Naive thymus-derived CD8-positive, alpha-beta T cell (primary cell): ENCODE results near the gene KRTAP19-8. TPM values are rescaled to one million over a fixed set of nuclear protein-coding genes. Genes with fewer than 3 reads are reported as not detected.

Experiments
- ATAC-seq, 2 donors: fragments of 150-1000 bp; cut with Tn5 transposase in 1 of 2; sonication (Bioruptor Pico), chemical (Tn5 transposase) in 1 of 2; 1 replicate in 1 of 2; 2 replicates in 1 of 2; pipeline ENCODE4 v1.10.0; 2021; ENCODE audit warnings: mild to moderate bottlenecking in 2 of 2, moderate library complexity in 2 of 2
- POLR2A ChIA-PET: fragments of 350-600 bp; sonication (Branson Sonifier 250); formaldehyde crosslinking; loops from one replicate; lab custom pipeline; 2021; ENCODE audit warnings: antibody characterized with exemption; lab: Charles Lee
- DNase-seq, 10 donors: peaks; one replicate each; pipeline versions ENCODE4 v3.0.0 to v3.0.0-alpha.2; 2020 to 2022
- H3K27ac Mint-ChIP-seq, 10 donors: one replicate each; pipeline ENCODE4 v1.8.0; 2020 to 2022; ENCODE audit warnings: mild to moderate bottlenecking in 10 of 10, mixed read lengths in 10 of 10, moderate library complexity in 4 of 10, inconsistent platforms in 1 of 10
- H3K27me3 Mint-ChIP-seq, 5 donors: one replicate each; pipeline ENCODE4 v1.8.0; 2021 to 2022; ENCODE audit warnings: mixed read lengths in 5 of 5
- H3K36me3 Mint-ChIP-seq, 3 donors: one replicate each; pipeline ENCODE4 v1.8.0; 2020 to 2022; ENCODE audit warnings: mixed read lengths in 3 of 3, mild to moderate bottlenecking in 2 of 3, inconsistent platforms in 1 of 3
- H3K4me1 Mint-ChIP-seq, 4 donors: one replicate each; pipeline ENCODE4 v1.8.0; 2021 to 2022; ENCODE audit warnings: mixed read lengths in 4 of 4
- H3K4me3 Mint-ChIP-seq, 10 donors: one replicate each; pipeline ENCODE4 v1.8.0; 2020 to 2022; ENCODE audit warnings: mild to moderate bottlenecking in 10 of 10, mixed read lengths in 10 of 10, moderate library complexity in 6 of 10, inconsistent platforms in 1 of 10
- H3K9me3 Mint-ChIP-seq, 9 donors: one replicate each; pipeline ENCODE4 v1.8.0; 2020 to 2022; ENCODE audit warnings: mixed read lengths in 9 of 9, mild to moderate bottlenecking in 3 of 9, inconsistent platforms in 1 of 9, moderate library complexity in 1 of 9
- polyA plus RNA-seq, 3 donors: library from polyadenylated mRNA; unstranded; fragments of 300-500 nt; fragmentation: Illumina TruSeq; gene quantifications; one replicate each; pipeline ENCODE4 v1.2.3, GENCODE V29; 2021
- total RNA-seq, 8 experiments: library from RNA in 2 of 8; stranded (reverse) in 2 of 8; gene quantifications; one replicate each; pipeline ENCODE4 v1.2.3 and lab custom pipeline; 2021 to 2026

Gene KRTAP19-8
- total and polyA plus RNA-seq, 5 experiments from 2014 or later = not detected

GRCh38 chr21:31042080-31042464 is 3.8 kb upstream of the KRTAP19-8 start:
- no peaks in the 10 kb centered on the region for H3K9me3 Mint-ChIP-seq
- peaks cover 0 to 1% (median 0%) of the 10 kb centered on the region in 3 donors for H3K36me3 Mint-ChIP-seq
- H3K4me3 Mint-ChIP-seq = no peak overlapping the region
- H3K27me3 Mint-ChIP-seq = peaks cover 3 to 29% (median 17%) of the 10 kb centered on the region in 5 donors
- no peak overlapping the region for H3K27ac Mint-ChIP-seq
- no peaks in the 10 kb centered on the region for H3K4me1 Mint-ChIP-seq
- DNase-seq (no peak), ATAC-seq (no peak)
- POLR2A ChIA-PET = no interaction called here

- DNase-seq = no peak
- no peak overlapping the region for H3K4me3 Mint-ChIP-seq
- POLR2A ChIA-PET = no interaction called here
- H3K27ac Mint-ChIP-seq = no peak overlapping the region
- peaks cover 3 to 28% (median 16%) of the 10 kb centered on the region in 5 donors for H3K27me3 Mint-ChIP-seq
- no peak for ATAC-seq
- no peaks in the 10 kb centered on the region for H3K4me1 Mint-ChIP-seq
- H3K9me3 Mint-ChIP-seq = no peaks in the 10 kb centered on the region
- peaks cover 0 to 1% (median 0%) of the 10 kb centered on the region in 3 donors for H3K36me3 Mint-ChIP-seq
Measured at GRCh38 chr21:31041295-31042079, 3.2 kb upstream of the KRTAP19-8 start.

- H3K4me1 Mint-ChIP-seq = no peaks in the 10 kb centered on the region
- H3K27me3 Mint-ChIP-seq = peaks cover 8 to 34% (median 18%) of the 10 kb centered on the region in 5 donors
- DNase-seq (no peak), ATAC-seq (no peak)
- H3K4me3 Mint-ChIP-seq = no peak overlapping the region
- H3K27ac Mint-ChIP-seq = no peak overlapping the region
- POLR2A ChIA-PET = no interaction called here
- no peaks in the 10 kb centered on the region for H3K36me3 Mint-ChIP-seq
- H3K9me3 Mint-ChIP-seq = peaks cover 0 to 7% (median 0%) of the 10 kb centered on the region in 9 donors
Measured at GRCh38 chr21:31034378-31034777, 3.9 kb downstream of the KRTAP19-8 start.

- H3K9me3 Mint-ChIP-seq = peaks cover 0 to 7% (median 0%) of the 10 kb centered on the region in 9 donors
- no peaks in the 10 kb centered on the region for H3K4me1 Mint-ChIP-seq
- H3K27ac Mint-ChIP-seq = no peak overlapping the region
- H3K4me3 Mint-ChIP-seq = no peak overlapping the region
- DNase-seq (no peak), ATAC-seq (no peak)
- H3K36me3 Mint-ChIP-seq = no peaks in the 10 kb centered on the region
- peaks cover 3 to 15% (median 9%) of the 10 kb centered on the region in 5 donors for H3K27me3 Mint-ChIP-seq
- POLR2A ChIA-PET = no interaction called here
Measured at GRCh38 chr21:31030367-31031106, 7.7 kb downstream of the KRTAP19-8 start.

GRCh38 chr21:31023680-31024079 is 14.6 kb downstream of the KRTAP19-8 start:
- POLR2A ChIA-PET = no interaction called here
- Mint-ChIP-seq H3K9me3 (no peaks in the 10 kb centered on the region), H3K27me3 (peaks cover 24 to 51% (median 36%) of the 10 kb centered on the region in 5 donors), H3K27ac (no peak overlapping the region), H3K4me3 (no peak overlapping the region), H3K36me3 (no peaks in the 10 kb centered on the region), H3K4me1 (no peaks in the 10 kb centered on the region)
- ATAC-seq (no peak), DNase-seq (no peak)

GRCh38 chr21:31022306-31022705 is 16.0 kb downstream of the KRTAP19-8 start:
- no peak overlapping the region for H3K27ac Mint-ChIP-seq
- no peak overlapping the region for H3K4me3 Mint-ChIP-seq
- POLR2A ChIA-PET = no interaction called here

GRCh38 chr21:31018232-31018631 is 20.0 kb downstream of the KRTAP19-8 start:
- Mint-ChIP-seq H3K4me3 (no peak overlapping the region), H3K27me3 (peaks cover 9 to 29% (median 26%) of the 10 kb centered on the region in 5 donors), H3K4me1 (peaks cover 1 to 6% (median 2%) of the 10 kb centered on the region in 4 donors), H3K9me3 (no peaks in the 10 kb centered on the region), H3K27ac (no peak overlapping the region), H3K36me3 (peaks cover 0 to 3% (median 0%) of the 10 kb centered on the region in 3 donors)
- ATAC-seq (no peak), DNase-seq (no peak)
- POLR2A ChIA-PET = no interaction called here

More at GRCh38 chr21:31022306-31022705, 16.0 kb downstream of the KRTAP19-8 start:
- DNase-seq = no peak
- H3K36me3 Mint-ChIP-seq = peaks cover 0 to under 1% (median 0%) of the 10 kb centered on the region in 3 donors
- no peaks in the 10 kb centered on the region for H3K9me3 Mint-ChIP-seq
- no peak for ATAC-seq
- no peaks in the 10 kb centered on the region for H3K4me1 Mint-ChIP-seq
- H3K27me3 Mint-ChIP-seq = peaks cover 24 to 51% (median 36%) of the 10 kb centered on the region in 5 donors

- Mint-ChIP-seq H3K4me1 (peaks cover 1 to 25% (median 22%) of the 10 kb centered on the region in 4 donors), H3K27me3 (peaks cover 3 to 11% (median 6%) of the 10 kb centered on the region in 5 donors), H3K9me3 (no peaks in the 10 kb centered on the region), H3K4me3 (no peak overlapping the region), H3K36me3 (peaks cover 0 to 3% (median 0%) of the 10 kb centered on the region in 3 donors), H3K27ac (no peak overlapping the region)
- no peak for DNase-seq
- POLR2A ChIA-PET = interaction anchor here (0.6 kb wide), 1 partner anchor 77 kb away, joined by 3 read pairs; no protein-coding TSS in a partner anchor
- ATAC-seq = no peak
Measured at GRCh38 chr21:31014891-31015290, 23.4 kb downstream of the KRTAP19-8 start.

- POLR2A ChIA-PET = no interaction called here
- ATAC-seq (no peak), DNase-seq (no peak)
- Mint-ChIP-seq H3K27me3 (peaks cover 0 to 2% (median 0%) of the 10 kb centered on the region in 5 donors), H3K27ac (peak overlapping the region; percentile 1 to 78 (median 58)), H3K9me3 (peaks cover 0 to 3% (median 0%) of the 10 kb centered on the region in 9 donors), H3K36me3 (peaks cover 0 to 3% (median 0%) of the 10 kb centered on the region in 3 donors), H3K4me3 (peak overlapping the region in 9 of 10 donors; percentile 1 to 54 (median 35)), H3K4me1 (peaks cover 1 to 25% (median 22%) of the 10 kb centered on the region in 4 donors)
Measured at GRCh38 chr21:31012133-31013089, 25.9 kb downstream of the KRTAP19-8 start.

GRCh38 chr21:31011412-31011811 is 26.9 kb downstream of the KRTAP19-8 start:
- Mint-ChIP-seq H3K27ac (peak overlapping the region in 2 of 10 donors; percentile 43 to 53), H3K4me3 (peak overlapping the region in 3 of 10 donors; percentile 18 to 64 (median 38)), H3K4me1 (peaks cover 1 to 25% (median 22%) of the 10 kb centered on the region in 4 donors), H3K9me3 (peaks cover 0 to 9% (median 0%) of the 10 kb centered on the region in 9 donors), H3K36me3 (peaks cover 0 to 1% (median 0%) of the 10 kb centered on the region in 3 donors), H3K27me3 (no peaks in the 10 kb centered on the region)
- POLR2A ChIA-PET = no interaction called here
- ATAC-seq (no peak), DNase-seq (peak in 1 of 10 donors; percentile 7)

- no peak overlapping the region for H3K4me3 Mint-ChIP-seq
- peaks cover 0 to 1% (median 0%) of the 10 kb centered on the region in 3 donors for H3K36me3 Mint-ChIP-seq
- POLR2A ChIA-PET = no interaction called here
- H3K27me3 Mint-ChIP-seq = peaks cover 0 to 8% (median 0%) of the 10 kb centered on the region in 5 donors
- peaks cover 0 to 21% (median 20%) of the 10 kb centered on the region in 4 donors for H3K4me1 Mint-ChIP-seq
- peak overlapping the region in 1 of 10 donors; percentile 58 for H3K27ac Mint-ChIP-seq
- ATAC-seq (no peak), DNase-seq (no peak)
- H3K9me3 Mint-ChIP-seq = peaks cover 0 to 9% (median 0%) of the 10 kb centered on the region in 9 donors
Measured at GRCh38 chr21:31008355-31008754, 29.9 kb downstream of the KRTAP19-8 start.

GRCh38 chr21:31005019-31005418 is 33.3 kb downstream of the KRTAP19-8 start:
- Mint-ChIP-seq H3K4me1 (no peaks in the 10 kb centered on the region), H3K4me3 (no peak overlapping the region), H3K36me3 (peaks cover 0 to 1% (median 0%) of the 10 kb centered on the region in 3 donors), H3K27me3 (peaks cover 0 to 14% (median 6%) of the 10 kb centered on the region in 5 donors), H3K27ac (no peak overlapping the region), H3K9me3 (peaks cover 0 to 9% (median 0%) of the 10 kb centered on the region in 9 donors)
- no peak for DNase-seq
- POLR2A ChIA-PET = no interaction called here
- no peak for ATAC-seq
